IPS-NIHi7 (cell line): Measurements from ENCODE around the gene VKORC1L1.
A peak's percentile ranks its signal among the peaks of the same experiment; 100 is the strongest.
"Not testable (repeated sequence)": the region's sequence is repeated elsewhere in the genome, so short reads cannot be mapped to it uniquely, and the experiment has no call there.

Source experiments
- DNase-seq: peaks from one replicate; pipeline ENCODE4 v3.0.0; 2012; ENCODE audit warnings: mixed read lengths; ENCODE audit errors: extremely low spot score

Gene VKORC1L1

GRCh38 chr7:65976659-65977196 lies 103.9 kb downstream of the VKORC1L1 start:
- DNase-seq: no peak

GRCh38 chr7:65978891-65979582 lies 106.2 kb downstream of the VKORC1L1 start:
- DNase-seq: no peak

- DNase-seq: no peak
These were observed 107.0 kb downstream of the VKORC1L1 start for GRCh38 chr7:65979583-65980477.

- no peak for DNase-seq
These were observed 107.8 kb downstream of the VKORC1L1 start for GRCh38 chr7:65980478-65981250.

GRCh38 chr7:65981965-65982792 lies 109.3 kb downstream of the VKORC1L1 start, which contains the start of gene GUSB:
Gene GUSB (minus strand): TSS chr7:65982213. CDS start chr7:65982183, 30 bp downstream.
- peak; percentile 99 for DNase-seq

GRCh38 chr7:65983965-65984658 lies 111.2 kb downstream of the VKORC1L1 start:
- no peak for DNase-seq

- no peak for DNase-seq
These were observed 115.2 kb downstream of the VKORC1L1 start for GRCh38 chr7:65988084-65988483.

GRCh38 chr7:65988503-65988902 lies 115.6 kb downstream of the VKORC1L1 start:
- DNase-seq: not testable (repeated sequence)

- no peak for DNase-seq
These were observed 116.8 kb downstream of the VKORC1L1 start for GRCh38 chr7:65989694-65990080.

- not testable (repeated sequence) for DNase-seq
These were observed 119.0 kb downstream of the VKORC1L1 start for GRCh38 chr7:65991829-65992228.

- no peak for DNase-seq
These were observed 119.7 kb downstream of the VKORC1L1 start for GRCh38 chr7:65992526-65992925.

GRCh38 chr7:65994984-65995383 lies 122.1 kb downstream of the VKORC1L1 start:
- not testable (repeated sequence) for DNase-seq

- DNase-seq: not testable (repeated sequence)
These were observed 128.0 kb downstream of the VKORC1L1 start for GRCh38 chr7:66000823-66001417.

- DNase-seq: not testable (repeated sequence)
These were observed 132.3 kb downstream of the VKORC1L1 start for GRCh38 chr7:66005115-66005671.

- no peak for DNase-seq
These were observed 134.4 kb downstream of the VKORC1L1 start for GRCh38 chr7:66007232-66007631.
